ENCODE measurements around the gene CCSER2.
"Not testable (repeated sequence)": the region's sequence is repeated elsewhere in the genome, so short reads cannot be mapped to it uniquely, and the experiment has no call there.

CCSER2 gene

DNA sequence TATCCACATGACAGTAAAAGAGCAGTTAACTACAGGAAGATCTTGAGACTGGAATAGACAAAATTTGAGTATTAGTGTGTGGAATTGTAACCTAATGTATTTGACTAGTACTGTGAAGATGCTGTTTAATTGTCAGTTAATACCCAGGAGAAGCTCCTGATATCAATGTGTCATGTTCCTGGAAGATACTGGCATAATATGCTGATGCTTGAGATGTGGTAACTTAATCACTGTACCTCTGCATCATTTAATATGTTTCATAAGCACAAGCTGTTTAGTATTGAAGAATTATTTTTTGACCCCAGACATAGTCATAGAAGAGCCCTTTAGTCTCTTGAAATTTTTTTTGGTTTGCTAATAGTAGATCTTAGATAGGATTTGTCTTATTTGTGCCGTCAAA lies 15.4 kb downstream of the CCSER2 start:
- Histone ChIP-seq H3K27me3 (ENCODE audit: control insufficient read depth, insufficient read depth, low read length) (no peaks in the 10 kb centered on the region), H3K9me3 (ENCODE audit: control insufficient read depth, insufficient read depth, low read length) (no peaks in the 10 kb centered on the region), H3K27ac (ENCODE audit: low read length) (no peak overlapping the region), H3K36me3 (ENCODE audit: control insufficient read depth, insufficient read depth, low read length) (no peaks in the 10 kb centered on the region), H3K4me3 (ENCODE audit: low read length) (no peak overlapping the region), H3K4me1 (ENCODE audit: control insufficient read depth, insufficient read depth, low read length) (peaks cover 4% of the 10 kb centered on the region; the same call in 1 of the 2 replicates)
- no CpG with 5 or more reads among the region's 1 CpG for WGBS (ENCODE audit: insufficient coverage, insufficient read length)
- no peak for DNase-seq (ENCODE audit: low read depth, low spot score)

GRCh38 chr10:84344526-84344925 lies 16.1 kb downstream of the CCSER2 start:
- Histone ChIP-seq H3K4me3 (ENCODE audit: low read length) (no peak overlapping the region), H3K27ac (ENCODE audit: low read length) (no peak overlapping the region), H3K4me1 (ENCODE audit: control insufficient read depth, insufficient read depth, low read length) (peaks cover 4% of the 10 kb centered on the region; the same call in 1 of the 2 replicates), H3K27me3 (ENCODE audit: control insufficient read depth, insufficient read depth, low read length) (no peaks in the 10 kb centered on the region), H3K9me3 (ENCODE audit: control insufficient read depth, insufficient read depth, low read length) (no peaks in the 10 kb centered on the region), H3K36me3 (ENCODE audit: control insufficient read depth, insufficient read depth, low read length) (no peaks in the 10 kb centered on the region)
- DNase-seq (ENCODE audit: low read depth, low spot score) = no peak
- no CpG with 5 or more reads among the region's 4 CpGs for WGBS (ENCODE audit: insufficient coverage, insufficient read length)

GRCh38 chr10:84347575-84348002 lies 19.2 kb downstream of the CCSER2 start:
- not testable (repeated sequence) for H3K27me3 ChIP-seq (ENCODE audit: control insufficient read depth, insufficient read depth, low read length); H3K4me3 ChIP-seq (ENCODE audit: low read length); H3K9me3 ChIP-seq (ENCODE audit: control insufficient read depth, insufficient read depth, low read length); H3K36me3 ChIP-seq (ENCODE audit: control insufficient read depth, insufficient read depth, low read length); DNase-seq (ENCODE audit: low read depth, low spot score); H3K27ac ChIP-seq (ENCODE audit: low read length); H3K4me1 ChIP-seq (ENCODE audit: control insufficient read depth, insufficient read depth, low read length)
- WGBS (ENCODE audit: insufficient coverage, insufficient read length) = no CpG with 5 or more reads among the region's 31 CpGs

DNA sequence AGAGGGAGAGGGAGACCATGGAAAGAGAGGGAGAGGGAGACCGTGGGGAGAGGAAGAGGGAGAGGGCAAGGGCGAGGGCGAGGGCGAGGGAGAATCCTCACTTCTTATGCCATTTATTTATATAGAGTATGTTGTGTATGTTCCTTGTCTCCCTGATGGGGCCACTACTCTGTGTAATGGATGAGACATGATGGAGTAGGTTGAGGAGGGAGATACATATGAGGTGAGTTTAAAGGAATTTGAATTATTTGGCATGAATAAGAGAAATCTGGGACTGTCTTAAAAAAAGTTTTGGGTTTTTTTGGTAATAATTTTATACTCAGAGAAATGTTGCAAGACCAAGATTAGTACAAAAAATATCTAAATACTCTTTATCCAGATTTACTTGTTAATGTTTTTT lies 20.1 kb downstream of the CCSER2 start:
- Histone ChIP-seq H3K9me3 (ENCODE audit: control insufficient read depth, insufficient read depth, low read length) (no peaks in the 10 kb centered on the region), H3K36me3 (ENCODE audit: control insufficient read depth, insufficient read depth, low read length) (no peaks in the 10 kb centered on the region), H3K27ac (ENCODE audit: low read length) (no peak overlapping the region), H3K27me3 (ENCODE audit: control insufficient read depth, insufficient read depth, low read length) (no peaks in the 10 kb centered on the region), H3K4me3 (ENCODE audit: low read length) (no peak overlapping the region), H3K4me1 (ENCODE audit: control insufficient read depth, insufficient read depth, low read length) (no peaks in the 10 kb centered on the region)
- WGBS (ENCODE audit: insufficient coverage, insufficient read length) = no CpG with 5 or more reads among the region's 4 CpGs
- no peak for DNase-seq (ENCODE audit: low read depth, low spot score)

DNA sequence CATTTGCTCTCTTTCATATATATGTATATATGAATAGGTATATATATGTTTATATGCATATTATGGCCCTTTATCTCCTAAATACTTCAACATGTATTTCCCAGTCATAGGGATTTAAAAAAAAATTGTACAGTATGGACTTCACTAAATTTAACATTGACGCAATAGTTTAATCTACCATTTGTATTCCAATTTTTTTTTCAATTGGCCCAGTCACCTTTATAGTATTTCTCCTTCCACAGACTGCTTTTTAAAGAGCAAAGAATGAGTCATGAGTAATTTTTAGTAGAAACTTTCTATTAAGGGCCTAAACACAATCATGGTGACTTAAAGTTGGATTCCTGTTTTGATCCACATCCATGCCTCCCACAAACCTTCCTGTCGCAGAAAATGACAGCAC lies 20.5 kb downstream of the CCSER2 start:
- H3K36me3 ChIP-seq (ENCODE audit: control insufficient read depth, insufficient read depth, low read length) = no peaks in the 10 kb centered on the region

GRCh38 chr10:84352251-84352842 lies 24.0 kb downstream of the CCSER2 start:
- Histone ChIP-seq H3K4me1 (ENCODE audit: control insufficient read depth, insufficient read depth, low read length) (peaks cover 1% of the 10 kb centered on the region), H3K27me3 (ENCODE audit: control insufficient read depth, insufficient read depth, low read length) (no peaks in the 10 kb centered on the region), H3K27ac (ENCODE audit: low read length) (no peak overlapping the region), H3K4me3 (ENCODE audit: low read length) (no peak overlapping the region), H3K9me3 (ENCODE audit: control insufficient read depth, insufficient read depth, low read length) (no peaks in the 10 kb centered on the region), H3K36me3 (ENCODE audit: control insufficient read depth, insufficient read depth, low read length) (no peaks in the 10 kb centered on the region)
- peak; percentile 60 for DNase-seq (ENCODE audit: low read depth, low spot score)
- no CpG with 5 or more reads among the region's 7 CpGs for WGBS (ENCODE audit: insufficient coverage, insufficient read length)

More for the DNA sequence above, 20.5 kb downstream of the CCSER2 start:
- H3K4me1 ChIP-seq (ENCODE audit: control insufficient read depth, insufficient read depth, low read length) = peaks cover under 1% of the 10 kb centered on the region; the same call in 1 of the 2 replicates
- WGBS (ENCODE audit: insufficient coverage, insufficient read length) = no CpG with 5 or more reads among the region's 2 CpGs
- no peaks in the 10 kb centered on the region for H3K9me3 ChIP-seq (ENCODE audit: control insufficient read depth, insufficient read depth, low read length)
- H3K4me3 ChIP-seq (ENCODE audit: low read length) = no peak overlapping the region
- DNase-seq (ENCODE audit: low read depth, low spot score) = no peak
- H3K27ac ChIP-seq (ENCODE audit: low read length) = no peak overlapping the region
- no peaks in the 10 kb centered on the region for H3K27me3 ChIP-seq (ENCODE audit: control insufficient read depth, insufficient read depth, low read length)

- no peak overlapping the region for H3K4me3 ChIP-seq (ENCODE audit: low read length)
- no peaks in the 10 kb centered on the region for H3K27me3 ChIP-seq (ENCODE audit: control insufficient read depth, insufficient read depth, low read length)
- WGBS (ENCODE audit: insufficient coverage, insufficient read length) = no CpG with 5 or more reads among the region's 11 CpGs
- no peak for DNase-seq (ENCODE audit: low read depth, low spot score)
- H3K27ac ChIP-seq (ENCODE audit: low read length) = no peak overlapping the region
- H3K9me3 ChIP-seq (ENCODE audit: control insufficient read depth, insufficient read depth, low read length) = no peaks in the 10 kb centered on the region
- H3K4me1 ChIP-seq (ENCODE audit: control insufficient read depth, insufficient read depth, low read length) = peaks cover 1% of the 10 kb centered on the region
- no peaks in the 10 kb centered on the region for H3K36me3 ChIP-seq (ENCODE audit: control insufficient read depth, insufficient read depth, low read length)
These were observed 24.8 kb downstream of the CCSER2 start for GRCh38 chr10:84353052-84353803.

- H3K27ac ChIP-seq (ENCODE audit: low read length) = no peak overlapping the region
- H3K27me3 ChIP-seq (ENCODE audit: control insufficient read depth, insufficient read depth, low read length) = no peaks in the 10 kb centered on the region
- H3K4me3 ChIP-seq (ENCODE audit: low read length) = no peak overlapping the region
- DNase-seq (ENCODE audit: low read depth, low spot score) = no peak
- no peaks in the 10 kb centered on the region for H3K36me3 ChIP-seq (ENCODE audit: control insufficient read depth, insufficient read depth, low read length)
- no CpG with 5 or more reads among the region's 4 CpGs for WGBS (ENCODE audit: insufficient coverage, insufficient read length)
- peaks cover 1% of the 10 kb centered on the region for H3K4me1 ChIP-seq (ENCODE audit: control insufficient read depth, insufficient read depth, low read length)
- H3K9me3 ChIP-seq (ENCODE audit: control insufficient read depth, insufficient read depth, low read length) = no peaks in the 10 kb centered on the region
These were observed 26.2 kb downstream of the CCSER2 start for GRCh38 chr10:84354623-84355022.

GRCh38 chr10:84355106-84355505 lies 26.7 kb downstream of the CCSER2 start:
- H3K27ac ChIP-seq (ENCODE audit: low read length) = no peak overlapping the region

DNA sequence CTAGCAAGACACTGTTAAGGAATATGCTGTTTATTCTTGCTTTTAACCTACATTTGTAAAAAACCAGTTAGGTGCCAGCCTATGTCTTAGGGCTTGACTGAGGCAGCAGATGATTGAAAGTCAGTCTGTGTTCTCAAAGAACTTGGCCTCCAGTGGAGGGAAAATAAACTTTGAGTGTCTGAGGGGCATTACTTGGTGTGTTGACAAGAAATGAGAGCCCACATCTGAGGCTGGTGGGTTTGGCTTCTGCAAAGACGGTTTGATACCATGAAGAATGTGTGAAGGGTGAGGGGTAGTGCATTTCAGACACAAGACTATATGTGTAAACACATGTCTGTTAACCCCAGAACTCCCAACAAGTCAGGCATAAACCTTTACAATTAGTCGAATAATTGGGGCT lies 28.5 kb downstream of the CCSER2 start:
- DNase-seq (ENCODE audit: low read depth, low spot score) = no peak
- Histone ChIP-seq H3K27ac (ENCODE audit: low read length) (no peak overlapping the region), H3K36me3 (ENCODE audit: control insufficient read depth, insufficient read depth, low read length) (no peaks in the 10 kb centered on the region), H3K9me3 (ENCODE audit: control insufficient read depth, insufficient read depth, low read length) (no peaks in the 10 kb centered on the region), H3K4me3 (ENCODE audit: low read length) (no peak overlapping the region), H3K4me1 (ENCODE audit: control insufficient read depth, insufficient read depth, low read length) (peaks cover 1% of the 10 kb centered on the region), H3K27me3 (ENCODE audit: control insufficient read depth, insufficient read depth, low read length) (no peaks in the 10 kb centered on the region)
- no CpG with 5 or more reads among the region's 2 CpGs for whole genome bisulfite sequencing (ENCODE audit: insufficient coverage, insufficient read length)

More at GRCh38 chr10:84355106-84355505, 26.7 kb downstream of the CCSER2 start:
- Histone ChIP-seq H3K4me1 (ENCODE audit: control insufficient read depth, insufficient read depth, low read length) (peaks cover 1% of the 10 kb centered on the region), H3K36me3 (ENCODE audit: control insufficient read depth, insufficient read depth, low read length) (no peaks in the 10 kb centered on the region), H3K4me3 (ENCODE audit: low read length) (no peak overlapping the region), H3K27me3 (ENCODE audit: control insufficient read depth, insufficient read depth, low read length) (no peaks in the 10 kb centered on the region), H3K9me3 (ENCODE audit: control insufficient read depth, insufficient read depth, low read length) (no peaks in the 10 kb centered on the region)
- no peak for DNase-seq (ENCODE audit: low read depth, low spot score)
- no CpG with 5 or more reads among the region's 2 CpGs for WGBS (ENCODE audit: insufficient coverage, insufficient read length)

All from iPS DF 6.9 (cell line).